ENCODE data around the gene CDC42BPG. TPM values are rescaled to one million over a fixed set of nuclear protein-coding genes. Genes with fewer than 3 reads are reported as not detected.

CDC42BPG gene
- total and polyA plus RNA-seq, 9 of the 15 experiments (the other 6 are each of a cell fraction or from before 2014, with no cell fraction given), result 0.04 to 8.8 (median 2.1) TPM

DNA sequence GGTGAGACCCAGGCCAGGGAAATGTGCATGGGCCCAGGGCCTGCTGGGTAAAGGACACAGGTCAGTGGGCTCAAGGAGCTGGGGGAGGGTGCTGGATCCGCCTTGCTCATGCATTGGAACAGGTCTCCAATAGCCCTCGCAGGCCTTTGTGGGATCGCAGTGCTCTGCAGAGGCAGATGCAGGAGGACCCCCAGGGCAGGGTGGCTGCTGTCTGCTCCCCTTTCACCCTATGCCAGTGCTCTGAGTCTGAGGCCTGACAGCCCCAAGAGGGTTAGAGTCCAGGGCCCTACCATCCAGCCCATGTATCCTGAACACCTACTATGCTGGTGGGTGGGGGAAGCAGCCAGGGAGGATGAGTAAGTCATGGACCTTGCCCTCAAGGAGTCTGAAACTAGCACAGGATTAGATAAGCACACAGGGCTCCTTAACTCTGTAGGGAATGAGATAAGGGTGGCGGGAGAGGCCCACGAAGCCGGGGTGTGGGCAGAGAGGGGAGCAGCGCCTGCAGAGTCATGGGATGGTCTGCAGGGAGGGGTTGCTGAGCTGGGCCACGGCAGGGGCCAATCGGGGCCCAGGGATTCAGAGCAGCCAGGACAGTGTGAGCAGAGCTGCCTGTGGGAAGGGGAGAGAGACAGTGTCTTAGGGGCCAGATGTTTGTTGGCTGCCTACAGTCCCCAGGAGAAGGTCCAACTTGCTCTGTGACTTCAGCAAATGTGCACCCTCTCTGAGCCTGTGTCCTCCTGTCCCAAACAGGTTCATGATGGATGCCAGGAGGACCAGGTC lies 44.5 kb upstream of the CDC42BPG start (continued):
- TF ChIP-seq, protein P1, sequence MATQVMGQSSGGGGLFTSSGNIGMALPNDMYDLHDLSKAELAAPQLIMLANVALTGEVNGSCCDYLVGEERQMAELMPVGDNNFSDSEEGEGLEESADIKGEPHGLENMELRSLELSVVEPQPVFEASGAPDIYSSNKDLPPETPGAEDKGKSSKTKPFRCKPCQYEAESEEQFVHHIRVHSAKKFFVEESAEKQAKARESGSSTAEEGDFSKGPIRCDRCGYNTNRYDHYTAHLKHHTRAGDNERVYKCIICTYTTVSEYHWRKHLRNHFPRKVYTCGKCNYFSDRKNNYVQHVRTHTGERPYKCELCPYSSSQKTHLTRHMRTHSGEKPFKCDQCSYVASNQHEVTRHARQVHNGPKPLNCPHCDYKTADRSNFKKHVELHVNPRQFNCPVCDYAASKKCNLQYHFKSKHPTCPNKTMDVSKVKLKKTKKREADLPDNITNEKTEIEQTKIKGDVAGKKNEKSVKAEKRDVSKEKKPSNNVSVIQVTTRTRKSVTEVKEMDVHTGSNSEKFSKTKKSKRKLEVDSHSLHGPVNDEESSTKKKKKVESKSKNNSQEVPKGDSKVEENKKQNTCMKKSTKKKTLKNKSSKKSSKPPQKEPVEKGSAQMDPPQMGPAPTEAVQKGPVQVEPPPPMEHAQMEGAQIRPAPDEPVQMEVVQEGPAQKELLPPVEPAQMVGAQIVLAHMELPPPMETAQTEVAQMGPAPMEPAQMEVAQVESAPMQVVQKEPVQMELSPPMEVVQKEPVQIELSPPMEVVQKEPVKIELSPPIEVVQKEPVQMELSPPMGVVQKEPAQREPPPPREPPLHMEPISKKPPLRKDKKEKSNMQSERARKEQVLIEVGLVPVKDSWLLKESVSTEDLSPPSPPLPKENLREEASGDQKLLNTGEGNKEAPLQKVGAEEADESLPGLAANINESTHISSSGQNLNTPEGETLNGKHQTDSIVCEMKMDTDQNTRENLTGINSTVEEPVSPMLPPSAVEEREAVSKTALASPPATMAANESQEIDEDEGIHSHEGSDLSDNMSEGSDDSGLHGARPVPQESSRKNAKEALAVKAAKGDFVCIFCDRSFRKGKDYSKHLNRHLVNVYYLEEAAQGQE (IDR thresholded peaks at IDR 0.05; ENCODE audit: borderline replicate concordance), result peak; percentile 35; the same call in 1 of the 2 replicates
- TF ChIP-seq, protein P1 (CRISPR knock-in tag; IDR thresholded peaks at IDR 0.05; ENCODE audit: low read depth), result no peak
- TF ChIP-seq, protein P2, sequence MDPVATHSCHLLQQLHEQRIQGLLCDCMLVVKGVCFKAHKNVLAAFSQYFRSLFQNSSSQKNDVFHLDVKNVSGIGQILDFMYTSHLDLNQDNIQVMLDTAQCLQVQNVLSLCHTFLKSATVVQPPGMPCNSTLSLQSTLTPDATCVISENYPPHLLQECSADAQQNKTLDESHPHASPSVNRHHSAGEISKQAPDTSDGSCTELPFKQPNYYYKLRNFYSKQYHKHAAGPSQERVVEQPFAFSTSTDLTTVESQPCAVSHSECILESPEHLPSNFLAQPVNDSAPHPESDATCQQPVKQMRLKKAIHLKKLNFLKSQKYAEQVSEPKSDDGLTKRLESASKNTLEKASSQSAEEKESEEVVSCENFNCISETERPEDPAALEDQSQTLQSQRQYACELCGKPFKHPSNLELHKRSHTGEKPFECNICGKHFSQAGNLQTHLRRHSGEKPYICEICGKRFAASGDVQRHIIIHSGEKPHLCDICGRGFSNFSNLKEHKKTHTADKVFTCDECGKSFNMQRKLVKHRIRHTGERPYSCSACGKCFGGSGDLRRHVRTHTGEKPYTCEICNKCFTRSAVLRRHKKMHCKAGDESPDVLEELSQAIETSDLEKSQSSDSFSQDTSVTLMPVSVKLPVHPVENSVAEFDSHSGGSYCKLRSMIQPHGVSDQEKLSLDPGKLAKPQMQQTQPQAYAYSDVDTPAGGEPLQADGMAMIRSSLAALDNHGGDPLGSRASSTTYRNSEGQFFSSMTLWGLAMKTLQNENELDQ (CRISPR knock-in tag; IDR thresholded peaks at IDR 0.05; ENCODE audit: borderline replicate concordance), result no peak
- TF ChIP-seq NEUROD1 (IDR thresholded peaks at IDR 0.05; ENCODE audit: borderline replicate concordance, low read depth, low read length, partially characterized antibody), result peak; percentile 93
- TF ChIP-seq ARNT (IDR thresholded peaks at IDR 0.05), result peak; percentile 84 to 92; a peak in 3 of 4 replicates
- TF ChIP-seq, protein P3, sequence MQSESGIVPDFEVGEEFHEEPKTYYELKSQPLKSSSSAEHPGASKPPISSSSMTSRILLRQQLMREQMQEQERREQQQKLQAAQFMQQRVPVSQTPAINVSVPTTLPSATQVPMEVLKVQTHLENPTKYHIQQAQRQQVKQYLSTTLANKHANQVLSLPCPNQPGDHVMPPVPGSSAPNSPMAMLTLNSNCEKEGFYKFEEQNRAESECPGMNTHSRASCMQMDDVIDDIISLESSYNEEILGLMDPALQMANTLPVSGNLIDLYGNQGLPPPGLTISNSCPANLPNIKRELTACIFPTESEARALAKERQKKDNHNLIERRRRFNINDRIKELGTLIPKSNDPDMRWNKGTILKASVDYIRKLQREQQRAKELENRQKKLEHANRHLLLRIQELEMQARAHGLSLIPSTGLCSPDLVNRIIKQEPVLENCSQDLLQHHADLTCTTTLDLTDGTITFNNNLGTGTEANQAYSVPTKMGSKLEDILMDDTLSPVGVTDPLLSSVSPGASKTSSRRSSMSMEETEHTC (IDR thresholded peaks at IDR 0.05), result peak; percentile 97
- peak; percentile 60; the same call in 1 of the 2 replicates for TF ChIP-seq ZBED1 (IDR thresholded peaks at IDR 0.05)
- no peak for TF ChIP-seq U2AF2 (optimal IDR thresholded peaks at IDR 0.05; ENCODE audit: low read depth, low read length)
- TF ChIP-seq, protein P4, sequence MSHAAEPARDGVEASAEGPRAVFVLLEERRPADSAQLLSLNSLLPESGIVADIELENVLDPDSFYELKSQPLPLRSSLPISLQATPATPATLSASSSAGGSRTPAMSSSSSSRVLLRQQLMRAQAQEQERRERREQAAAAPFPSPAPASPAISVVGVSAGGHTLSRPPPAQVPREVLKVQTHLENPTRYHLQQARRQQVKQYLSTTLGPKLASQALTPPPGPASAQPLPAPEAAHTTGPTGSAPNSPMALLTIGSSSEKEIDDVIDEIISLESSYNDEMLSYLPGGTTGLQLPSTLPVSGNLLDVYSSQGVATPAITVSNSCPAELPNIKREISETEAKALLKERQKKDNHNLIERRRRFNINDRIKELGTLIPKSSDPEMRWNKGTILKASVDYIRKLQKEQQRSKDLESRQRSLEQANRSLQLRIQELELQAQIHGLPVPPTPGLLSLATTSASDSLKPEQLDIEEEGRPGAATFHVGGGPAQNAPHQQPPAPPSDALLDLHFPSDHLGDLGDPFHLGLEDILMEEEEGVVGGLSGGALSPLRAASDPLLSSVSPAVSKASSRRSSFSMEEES (CRISPR knock-in tag; IDR thresholded peaks at IDR 0.05), result no peak
- 0 out of 2 replicates have a peak, but pooled peaks have one; percentile 15 for TF ChIP-seq ZNF239 (CRISPR knock-in tag; IDR thresholded peaks at IDR 0.05)

Measured in K562 (cell line).